ENCODE data around the gene STMP1. TPM values are rescaled to one million over a fixed set of nuclear protein-coding genes. Genes with fewer than 3 reads are reported as not detected.
"Not testable (repeated sequence)": the region's sequence is repeated elsewhere in the genome, so short reads cannot be mapped to it uniquely, and the experiment has no call there.

STMP1 gene
- polyA plus RNA-seq (2013, experiment 1 of 4) = 69.4 TPM
- 72.5 TPM for polyA plus RNA-seq (2013, experiment 2 of 4)
- polyA plus RNA-seq (2013, experiment 3 of 4) = 55.8 TPM
- polyA plus RNA-seq (2013, experiment 4 of 4) = 60.2 TPM

DNA sequence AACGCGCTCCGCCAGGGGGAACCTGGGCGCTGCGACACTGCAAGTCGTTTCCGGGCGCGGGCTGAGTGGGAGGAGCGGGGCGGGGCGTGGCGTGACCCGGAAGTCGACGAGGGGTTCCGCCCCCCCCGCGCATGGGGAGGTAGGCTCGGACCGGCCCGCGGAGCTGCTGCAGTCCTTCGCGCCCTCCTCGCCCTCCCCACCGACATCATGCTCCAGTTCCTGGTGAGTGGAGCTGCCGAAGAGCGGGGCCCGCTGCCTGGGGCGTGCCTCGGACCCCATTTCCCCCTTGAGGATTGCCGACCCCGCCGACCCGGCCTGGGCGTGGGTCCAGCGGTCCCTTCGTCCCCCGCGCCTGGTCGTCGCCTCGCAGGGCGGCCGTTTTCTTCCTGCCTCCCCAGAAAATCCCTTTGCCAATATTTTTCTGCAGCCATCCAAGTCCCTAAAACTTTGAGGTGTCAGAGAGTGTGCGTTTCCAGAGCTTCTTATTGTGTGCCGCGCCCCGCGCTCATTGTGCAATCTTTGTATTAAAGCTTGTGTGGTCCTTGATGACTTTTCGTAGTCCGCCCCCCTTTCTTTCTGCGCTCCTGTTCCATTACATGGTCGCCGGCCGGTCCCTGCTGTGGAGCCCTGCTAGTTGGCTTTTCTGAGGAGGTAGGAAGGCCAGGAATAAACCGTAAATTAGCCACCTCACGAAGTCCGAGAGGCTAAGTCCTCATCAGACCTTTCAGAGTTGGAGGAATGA, at the start of gene STMP1:
Gene STMP1, plus strand, starts transcription at position 142 of the 742 bp plus-strand sequence.
- H3K36me3 ChIP-seq (ENCODE audit: control insufficient read depth, insufficient read depth, low read length) = no peaks in the 10 kb centered on the region
- no peaks in the 10 kb centered on the region for H3K27me3 ChIP-seq (ENCODE audit: control insufficient read depth, insufficient read depth, low read length, poor library complexity, severe bottlenecking)
- 0% methylated on average over 59 to 60 of the region's 60 CpGs for WGBS, 2 experiments
- H3K4me3 ChIP-seq (ENCODE audit: insufficient read depth, low read depth, low read length) = peak within 1 kb of the TSS; percentile 96
- peaks cover 10% of the 10 kb centered on the region for H3K4me1 ChIP-seq (ENCODE audit: control insufficient read depth, insufficient read depth, low read length)
- H3K27ac ChIP-seq (ENCODE audit: insufficient read depth, low read depth, low read length, poor library complexity, severe bottlenecking) = peak within 1 kb of the TSS; percentile 84
- no peaks in the 10 kb centered on the region for H3K9me3 ChIP-seq (ENCODE audit: control insufficient read depth, low read length)

DNA sequence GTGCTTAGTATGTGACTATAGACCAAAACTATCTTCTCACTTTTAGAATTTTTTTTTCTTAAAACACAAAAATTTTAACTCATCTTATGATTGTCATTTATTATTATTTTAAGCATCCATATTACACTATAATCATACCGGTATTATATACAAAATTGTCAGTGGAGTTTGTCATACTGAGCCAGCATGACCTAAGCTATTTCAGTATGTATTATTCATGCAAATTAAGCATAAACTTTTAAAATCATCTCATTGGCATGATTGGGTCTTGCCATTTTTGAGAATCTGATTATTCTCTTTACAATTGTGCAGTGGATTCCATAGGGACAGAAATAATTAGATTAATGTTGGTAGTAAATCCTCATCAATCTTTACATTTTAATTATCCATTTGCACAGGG, 46.2 kb upstream of the STMP1 start:
- no peaks in the 10 kb centered on the region for H3K9me3 ChIP-seq (ENCODE audit: control insufficient read depth, low read length)
- H3K27ac ChIP-seq (ENCODE audit: insufficient read depth, low read depth, low read length, poor library complexity, severe bottlenecking) = no peak overlapping the region
- H3K36me3 ChIP-seq (ENCODE audit: control insufficient read depth, insufficient read depth, low read length) = peaks cover 35% of the 10 kb centered on the region
- H3K4me3 ChIP-seq (ENCODE audit: insufficient read depth, low read depth, low read length) = no peak overlapping the region
- H3K27me3 ChIP-seq (ENCODE audit: control insufficient read depth, insufficient read depth, low read length, poor library complexity, severe bottlenecking) = no peaks in the 10 kb centered on the region
- WGBS, 2 experiments = 100% methylated on average over 1 of the region's 1 CpG; no CpG with 5 or more reads in 1 of the 2 experiments
- no peaks in the 10 kb centered on the region for H3K4me1 ChIP-seq (ENCODE audit: control insufficient read depth, insufficient read depth, low read length)

GRCh38 chr7:135617781-135618180, 44.5 kb upstream of the STMP1 start:
- 86 to 99% methylated on average over 2 of the region's 2 CpGs for WGBS, 2 experiments
- no peak overlapping the region for H3K4me3 ChIP-seq (ENCODE audit: insufficient read depth, low read depth, low read length)
- H3K4me1 ChIP-seq (ENCODE audit: control insufficient read depth, insufficient read depth, low read length) = no peaks in the 10 kb centered on the region
- no peaks in the 10 kb centered on the region for H3K27me3 ChIP-seq (ENCODE audit: control insufficient read depth, insufficient read depth, low read length, poor library complexity, severe bottlenecking)
- H3K27ac ChIP-seq (ENCODE audit: insufficient read depth, low read depth, low read length, poor library complexity, severe bottlenecking) = no peak overlapping the region
- H3K36me3 ChIP-seq (ENCODE audit: control insufficient read depth, insufficient read depth, low read length) = peaks cover 27% of the 10 kb centered on the region
- no peaks in the 10 kb centered on the region for H3K9me3 ChIP-seq (ENCODE audit: control insufficient read depth, low read length)

DNA sequence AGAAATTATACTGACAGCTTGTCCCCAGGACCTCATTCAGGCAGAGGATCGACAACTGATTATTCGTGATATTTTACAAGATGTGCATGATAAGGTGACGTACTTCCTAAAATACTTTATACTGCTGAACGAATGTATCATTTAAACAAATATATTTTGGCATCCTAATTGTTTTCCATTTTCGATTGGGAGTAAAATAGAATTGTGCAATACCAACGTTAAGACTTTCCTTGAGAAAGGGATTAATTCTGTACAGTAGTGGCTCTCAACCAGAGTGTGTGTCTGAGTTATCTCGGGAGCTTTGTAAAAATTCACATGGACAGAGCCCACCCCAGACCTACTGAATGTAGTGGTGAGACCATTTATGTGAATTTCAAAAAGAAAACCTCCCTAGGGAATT, 43.8 kb upstream of the STMP1 start:
- Histone ChIP-seq H3K4me1 (ENCODE audit: control insufficient read depth, insufficient read depth, low read length) (no peaks in the 10 kb centered on the region), H3K27me3 (ENCODE audit: control insufficient read depth, insufficient read depth, low read length, poor library complexity, severe bottlenecking) (no peaks in the 10 kb centered on the region), H3K9me3 (ENCODE audit: control insufficient read depth, low read length) (no peaks in the 10 kb centered on the region), H3K4me3 (ENCODE audit: insufficient read depth, low read depth, low read length) (no peak overlapping the region), H3K36me3 (ENCODE audit: control insufficient read depth, insufficient read depth, low read length) (peaks cover 29% of the 10 kb centered on the region), H3K27ac (ENCODE audit: insufficient read depth, low read depth, low read length, poor library complexity, severe bottlenecking) (no peak overlapping the region)
- WGBS, 2 experiments = 95 to 96% methylated on average over 7 of the region's 7 CpGs

DNA sequence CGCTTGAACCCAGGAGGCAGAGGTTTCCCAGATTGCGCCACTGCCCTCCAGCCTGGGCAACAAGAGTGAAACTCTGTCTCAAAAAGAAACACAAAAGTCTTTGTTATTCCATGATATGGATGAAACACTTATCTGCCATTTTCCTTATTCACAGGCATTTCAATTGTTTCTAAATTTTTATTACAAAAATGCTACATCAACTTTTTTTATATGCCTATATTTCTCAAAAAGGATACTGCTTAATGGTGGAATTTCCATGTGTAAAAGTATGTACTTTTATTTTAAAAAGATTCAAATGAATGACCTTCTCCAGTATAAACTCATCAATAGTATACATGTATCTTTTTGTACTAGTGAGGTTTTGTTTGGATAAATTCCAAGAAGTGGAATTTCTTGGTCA, 41.9 kb upstream of the STMP1 start:
- Histone ChIP-seq H3K4me1 (ENCODE audit: control insufficient read depth, insufficient read depth, low read length) (no peaks in the 10 kb centered on the region), H3K9me3 (ENCODE audit: control insufficient read depth, low read length) (no peaks in the 10 kb centered on the region), H3K27me3 (ENCODE audit: control insufficient read depth, insufficient read depth, low read length, poor library complexity, severe bottlenecking) (no peaks in the 10 kb centered on the region), H3K36me3 (ENCODE audit: control insufficient read depth, insufficient read depth, low read length) (peaks cover 36% of the 10 kb centered on the region), H3K27ac (ENCODE audit: insufficient read depth, low read depth, low read length, poor library complexity, severe bottlenecking) (no peak overlapping the region), H3K4me3 (ENCODE audit: insufficient read depth, low read depth, low read length) (no peak overlapping the region)
- WGBS, 2 experiments = 87 to 98% methylated on average over 2 of the region's 2 CpGs

GRCh38 chr7:135620980-135621850, 41.1 kb upstream of the STMP1 start:
- no peaks in the 10 kb centered on the region for H3K4me1 ChIP-seq (ENCODE audit: control insufficient read depth, insufficient read depth, low read length)
- no peak overlapping the region for H3K27ac ChIP-seq (ENCODE audit: insufficient read depth, low read depth, low read length, poor library complexity, severe bottlenecking)
- H3K9me3 ChIP-seq (ENCODE audit: control insufficient read depth, low read length) = no peaks in the 10 kb centered on the region
- peaks cover 40% of the 10 kb centered on the region for H3K36me3 ChIP-seq (ENCODE audit: control insufficient read depth, insufficient read depth, low read length)
- no peaks in the 10 kb centered on the region for H3K27me3 ChIP-seq (ENCODE audit: control insufficient read depth, insufficient read depth, low read length, poor library complexity, severe bottlenecking)
- H3K4me3 ChIP-seq (ENCODE audit: insufficient read depth, low read depth, low read length) = no peak overlapping the region
- 83% methylated on average over 1 of the region's 1 CpG; no CpG with 5 or more reads in 1 of the 2 experiments for WGBS, 2 experiments

GRCh38 chr7:135634191-135634878, 28.0 kb upstream of the STMP1 start:
- H3K36me3 ChIP-seq (ENCODE audit: control insufficient read depth, insufficient read depth, low read length) = peaks cover 42% of the 10 kb centered on the region
- 94 to 95% methylated on average over 7 of the region's 7 CpGs for WGBS, 2 experiments

GRCh38 chr7:135639690-135640089, 22.6 kb upstream of the STMP1 start:
- not testable (repeated sequence) for H3K27ac ChIP-seq (ENCODE audit: insufficient read depth, low read depth, low read length, poor library complexity, severe bottlenecking); H3K9me3 ChIP-seq (ENCODE audit: control insufficient read depth, low read length); H3K27me3 ChIP-seq (ENCODE audit: control insufficient read depth, insufficient read depth, low read length, poor library complexity, severe bottlenecking); H3K4me3 ChIP-seq (ENCODE audit: insufficient read depth, low read depth, low read length); H3K4me1 ChIP-seq (ENCODE audit: control insufficient read depth, insufficient read depth, low read length)
- peaks cover 54% of the 10 kb centered on the region for H3K36me3 ChIP-seq (ENCODE audit: control insufficient read depth, insufficient read depth, low read length)

More at GRCh38 chr7:135634191-135634878, 28.0 kb upstream of the STMP1 start:
- Histone ChIP-seq H3K9me3 (ENCODE audit: control insufficient read depth, low read length) (no peaks in the 10 kb centered on the region), H3K4me3 (ENCODE audit: insufficient read depth, low read depth, low read length) (no peak overlapping the region), H3K27me3 (ENCODE audit: control insufficient read depth, insufficient read depth, low read length, poor library complexity, severe bottlenecking) (no peaks in the 10 kb centered on the region), H3K4me1 (ENCODE audit: control insufficient read depth, insufficient read depth, low read length) (no peaks in the 10 kb centered on the region), H3K27ac (ENCODE audit: insufficient read depth, low read depth, low read length, poor library complexity, severe bottlenecking) (no peak overlapping the region)

DNA sequence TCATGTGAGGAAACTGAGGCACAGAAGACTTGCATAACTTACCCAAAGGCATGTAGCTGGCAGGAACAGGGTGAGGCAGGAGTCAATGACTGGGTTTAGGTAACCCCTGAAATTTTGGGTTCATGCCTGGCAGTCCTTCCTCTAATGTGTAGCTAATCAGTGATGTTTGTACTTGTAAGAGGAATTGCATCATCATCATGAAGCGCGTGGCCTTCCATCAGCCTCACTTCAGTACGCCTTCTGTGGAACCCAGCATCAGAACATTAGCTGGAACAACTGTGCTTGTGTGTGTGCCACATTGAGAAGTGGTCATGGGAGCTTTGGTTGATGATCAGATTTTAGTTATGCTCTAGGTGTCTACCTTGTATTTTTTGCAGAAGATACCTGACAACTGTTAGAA, 18.2 kb upstream of the STMP1 start:
- H3K4me1 ChIP-seq (ENCODE audit: control insufficient read depth, insufficient read depth, low read length) = no peaks in the 10 kb centered on the region
- 97% methylated on average over 3 of the region's 3 CpGs for WGBS, 2 experiments
- H3K27ac ChIP-seq (ENCODE audit: insufficient read depth, low read depth, low read length, poor library complexity, severe bottlenecking) = no peak overlapping the region
- H3K36me3 ChIP-seq (ENCODE audit: control insufficient read depth, insufficient read depth, low read length) = peaks cover 56% of the 10 kb centered on the region
- H3K4me3 ChIP-seq (ENCODE audit: insufficient read depth, low read depth, low read length) = no peak overlapping the region
- no peaks in the 10 kb centered on the region for H3K27me3 ChIP-seq (ENCODE audit: control insufficient read depth, insufficient read depth, low read length, poor library complexity, severe bottlenecking)
- H3K9me3 ChIP-seq (ENCODE audit: control insufficient read depth, low read length) = no peaks in the 10 kb centered on the region

DNA sequence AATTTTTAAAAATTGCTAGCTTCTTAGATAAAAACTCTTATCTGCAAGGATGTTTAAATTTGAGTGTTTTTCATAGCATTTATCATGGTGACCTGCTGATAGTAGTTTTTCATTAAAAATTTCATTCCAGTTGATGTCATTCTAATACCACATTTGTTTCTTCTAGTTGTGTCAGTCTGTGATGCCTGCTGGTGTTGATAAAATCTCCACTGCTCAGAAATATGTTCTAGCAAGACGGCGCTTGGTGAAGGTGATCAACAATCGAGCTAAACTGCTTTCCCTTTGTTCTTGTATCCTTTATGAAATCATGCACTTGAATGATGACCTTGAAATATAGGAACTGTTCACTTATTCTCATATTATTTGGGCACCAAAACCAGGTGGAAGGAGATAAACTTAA, 17.6 kb upstream of the STMP1 start:
- H3K36me3 ChIP-seq (ENCODE audit: control insufficient read depth, insufficient read depth, low read length) = peaks cover 55% of the 10 kb centered on the region

More for the DNA sequence above, 17.6 kb upstream of the STMP1 start:
- 96 to 100% methylated on average over 3 of the region's 3 CpGs for WGBS, 2 experiments
- H3K4me3 ChIP-seq (ENCODE audit: insufficient read depth, low read depth, low read length) = no peak overlapping the region
- H3K27me3 ChIP-seq (ENCODE audit: control insufficient read depth, insufficient read depth, low read length, poor library complexity, severe bottlenecking) = no peaks in the 10 kb centered on the region
- H3K9me3 ChIP-seq (ENCODE audit: control insufficient read depth, low read length) = no peaks in the 10 kb centered on the region
- H3K4me1 ChIP-seq (ENCODE audit: control insufficient read depth, insufficient read depth, low read length) = no peaks in the 10 kb centered on the region
- H3K27ac ChIP-seq (ENCODE audit: insufficient read depth, low read depth, low read length, poor library complexity, severe bottlenecking) = no peak overlapping the region
